Colon (tissue), 2 donors: Measurements from ENCODE around the gene ACVR2B.

ENCODE experiments used
- FAIRE-seq: peaks from 2 replicates; lab custom pipeline; 2012; peaks lifted over from hg19 to GRCh38; lab: Jason Lieb, UNC
- donor health status: control.
- donor health status: control.

ACVR2B gene

GRCh38 chr3:38488949-38489348, 35.3 kb downstream of the ACVR2B start:
- no peak for FAIRE-seq

GRCh38 chr3:38489766-38490165, 36.1 kb downstream of the ACVR2B start:
- FAIRE-seq: no peak

DNA sequence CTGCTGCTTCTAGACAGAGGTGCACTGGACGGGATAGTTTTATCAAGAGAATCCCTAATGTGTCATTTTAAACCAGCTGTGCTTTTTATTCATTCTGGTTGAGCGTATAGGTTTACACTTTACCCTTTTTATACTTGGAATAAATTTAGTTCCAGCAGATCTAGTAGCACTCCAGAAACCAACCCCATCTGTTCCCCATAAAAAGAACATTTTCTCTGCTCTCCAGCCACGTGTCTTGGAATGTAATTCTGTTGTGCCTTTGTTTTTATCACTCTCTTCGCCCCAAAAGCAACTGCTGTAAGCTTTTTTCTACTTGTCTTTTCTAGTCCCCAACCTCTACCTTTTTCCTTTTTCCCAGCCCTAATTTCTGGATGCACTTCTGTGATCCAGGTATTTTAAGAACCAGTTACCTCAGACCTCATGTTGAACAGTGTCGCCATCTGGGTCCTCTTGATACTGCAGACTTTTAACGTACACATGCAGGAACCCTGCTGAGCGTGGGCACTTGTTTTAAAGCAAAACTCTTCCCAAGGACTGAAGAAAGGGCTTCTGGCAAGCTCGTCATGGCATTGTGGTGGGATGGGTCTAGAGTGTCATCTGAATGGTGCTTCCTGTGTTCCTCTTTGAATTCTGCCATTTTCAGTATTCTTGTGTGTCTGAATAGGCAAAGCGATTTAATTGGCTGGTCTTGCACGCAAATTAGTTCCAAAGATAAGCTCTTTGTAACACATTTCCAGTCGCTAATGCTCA, 36.8 kb downstream of the ACVR2B start:
- FAIRE-seq: no peak

DNA sequence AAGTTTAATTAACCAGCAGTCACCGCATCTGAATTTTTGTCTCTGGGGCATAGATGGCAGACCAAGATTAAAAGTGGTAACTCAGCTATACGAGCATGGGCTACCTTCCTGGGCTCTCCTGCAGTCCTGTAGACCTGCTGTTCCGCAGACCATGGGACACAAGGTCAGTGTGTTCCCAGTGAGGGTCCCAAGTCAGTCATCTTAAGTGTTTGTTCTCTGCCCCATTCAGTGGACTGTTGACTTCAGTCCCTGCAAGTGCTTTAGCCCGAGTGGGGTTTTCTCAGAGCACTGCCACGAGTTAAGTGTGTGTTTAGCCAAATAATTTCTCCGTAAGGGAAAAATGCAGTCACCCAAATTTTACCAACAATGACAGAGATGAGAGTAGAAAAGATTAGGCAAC, 37.5 kb downstream of the ACVR2B start:
- FAIRE-seq: no peak

DNA sequence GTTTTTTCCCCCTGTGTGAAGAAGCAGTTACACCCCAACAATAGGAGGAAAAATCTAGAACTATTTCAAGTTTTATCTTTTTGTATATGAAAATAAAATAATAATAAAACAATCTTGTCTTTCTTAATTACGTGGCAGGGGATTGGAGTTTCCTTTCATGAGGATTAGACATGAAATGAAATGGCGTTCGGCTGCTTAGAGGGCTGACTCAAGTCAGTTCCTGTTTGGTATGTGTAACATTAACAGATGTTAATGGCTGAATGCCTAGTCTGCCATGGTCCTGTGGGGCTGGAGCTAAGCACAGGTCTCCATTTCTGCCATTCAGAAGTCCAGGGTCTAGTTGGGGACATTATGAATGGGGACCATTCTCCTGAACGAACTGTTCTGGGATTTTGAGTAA, 39.3 kb downstream of the ACVR2B start:
- no peak for FAIRE-seq

GRCh38 chr3:38496131-38496910, 42.6 kb downstream of the ACVR2B start, which contains the start of gene EXOG:
TSS of gene EXOG (plus strand) at chr3:38496340. CDS start at chr3:38496368, 28 bp downstream.
- FAIRE-seq: no peak

- no peak for FAIRE-seq
Measured at GRCh38 chr3:38497031-38497430, 43.3 kb downstream of the ACVR2B start.

DNA sequence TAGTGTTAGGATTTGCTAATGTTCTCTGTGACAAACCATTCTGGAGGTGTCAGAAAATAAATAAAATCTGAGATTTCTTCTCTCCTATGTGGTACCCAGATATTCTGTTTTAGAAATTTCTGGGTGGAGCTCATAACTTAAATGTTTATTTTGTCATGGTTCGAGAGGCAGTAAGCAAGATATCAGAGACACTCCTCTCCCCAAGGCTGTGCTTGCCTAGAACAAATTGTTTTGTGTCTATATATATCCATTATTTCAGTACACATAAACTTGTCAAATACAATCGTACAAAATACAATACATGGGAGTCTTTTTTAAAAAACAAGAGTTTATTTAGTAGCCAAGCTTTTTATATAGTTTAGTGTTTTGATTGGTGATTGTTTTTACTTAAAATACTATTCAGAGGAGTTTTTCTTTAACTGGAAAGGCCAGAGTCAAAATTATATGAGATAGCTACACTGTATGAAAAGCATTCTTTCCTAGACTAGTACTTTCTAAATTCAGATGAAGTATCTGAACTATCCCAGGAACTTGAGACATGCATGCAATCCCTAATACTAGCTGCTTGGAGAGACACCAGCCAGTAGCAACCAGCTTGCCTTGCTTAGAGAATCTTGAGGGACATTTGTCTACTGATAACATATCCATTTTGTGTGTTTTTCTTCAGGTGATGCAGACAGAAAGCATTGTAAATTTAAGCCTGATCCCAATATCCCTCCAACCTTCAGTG, 47.2 kb downstream of the ACVR2B start:
- no peak for FAIRE-seq

- no peak for FAIRE-seq
Measured at GRCh38 chr3:38507120-38507519, 53.4 kb downstream of the ACVR2B start.

- FAIRE-seq: no peak
Measured at GRCh38 chr3:38509732-38510131, 56.0 kb downstream of the ACVR2B start.

DNA sequence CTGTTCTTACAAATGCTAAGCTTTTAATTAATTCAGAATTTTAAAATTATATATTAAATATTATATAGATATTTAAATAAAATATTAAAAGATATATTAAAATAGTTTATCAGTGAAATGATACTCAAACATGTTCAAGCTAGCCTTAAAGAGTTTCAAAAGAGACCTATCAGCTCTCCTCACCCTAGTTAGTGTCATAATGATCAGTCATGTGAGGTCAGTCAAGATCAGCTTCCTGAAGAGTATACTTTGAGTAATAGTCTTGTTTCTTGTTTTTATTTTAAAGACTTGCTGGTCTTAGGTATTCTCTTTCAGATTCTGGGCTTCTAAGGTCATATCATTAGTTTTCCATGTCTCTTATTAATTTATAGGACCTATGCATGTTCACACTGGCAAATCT, 56.9 kb downstream of the ACVR2B start:
- no peak for FAIRE-seq

GRCh38 chr3:38511546-38511945, 57.9 kb downstream of the ACVR2B start:
- FAIRE-seq: no peak

DNA sequence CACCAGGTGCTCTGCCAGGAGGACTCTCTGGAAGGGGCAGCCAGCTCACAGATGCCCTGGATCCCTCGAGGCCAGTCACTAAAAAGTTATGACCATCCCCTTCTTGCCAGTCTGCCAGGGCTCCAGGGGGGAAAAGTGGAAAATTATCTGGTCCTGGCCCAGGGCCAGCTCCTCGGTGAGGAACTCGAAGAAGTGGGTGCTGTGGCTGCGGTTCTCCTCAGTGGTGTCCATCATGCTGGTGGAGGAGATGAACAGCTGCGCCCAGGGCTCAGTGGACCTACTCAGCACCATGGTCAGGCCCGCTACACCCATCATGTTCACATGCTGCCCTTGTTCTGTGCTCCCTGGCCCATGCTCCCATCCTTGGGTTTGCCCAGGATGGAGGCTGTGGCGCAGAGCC, 61.7 kb downstream of the ACVR2B start:
- FAIRE-seq: no peak

DNA sequence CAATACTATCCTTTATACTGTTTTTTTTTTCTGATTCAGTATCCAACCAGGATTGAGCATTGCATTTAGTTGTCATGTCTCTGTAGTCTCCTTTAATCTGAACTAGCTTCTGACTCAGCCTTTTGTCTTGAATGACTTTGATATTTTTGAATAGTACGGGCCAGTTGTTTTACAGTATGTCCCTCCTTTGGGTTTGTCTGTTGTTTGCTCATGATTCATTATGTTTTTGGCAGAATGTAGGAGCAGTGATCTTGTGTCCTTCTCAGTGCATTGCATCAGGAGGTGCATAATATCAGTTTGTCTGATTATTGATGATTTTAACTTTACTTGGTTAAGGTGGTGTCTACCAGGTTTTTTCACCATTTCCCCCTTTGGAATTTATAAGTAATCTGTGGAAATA, 63.0 kb downstream of the ACVR2B start:
- no peak for FAIRE-seq

DNA sequence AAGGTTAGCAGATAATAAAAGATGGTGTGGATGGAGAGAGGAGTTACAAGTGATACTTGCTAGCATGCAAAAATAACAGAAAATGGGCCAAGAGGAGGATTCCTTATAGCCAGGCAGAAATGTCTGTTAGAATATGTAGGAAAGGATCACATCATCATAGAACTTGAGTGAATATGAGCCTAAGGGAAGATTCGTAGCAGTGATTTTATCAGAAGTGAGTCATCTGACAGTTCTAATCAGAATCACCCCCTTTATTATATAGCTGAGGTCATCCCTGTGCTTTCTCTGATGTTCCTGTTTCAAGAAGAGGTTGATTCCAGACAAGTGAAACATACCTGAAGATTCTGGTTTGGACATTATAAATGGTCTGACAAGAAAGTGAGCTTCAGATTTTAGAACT, 65.3 kb downstream of the ACVR2B start:
- no peak for FAIRE-seq

DNA sequence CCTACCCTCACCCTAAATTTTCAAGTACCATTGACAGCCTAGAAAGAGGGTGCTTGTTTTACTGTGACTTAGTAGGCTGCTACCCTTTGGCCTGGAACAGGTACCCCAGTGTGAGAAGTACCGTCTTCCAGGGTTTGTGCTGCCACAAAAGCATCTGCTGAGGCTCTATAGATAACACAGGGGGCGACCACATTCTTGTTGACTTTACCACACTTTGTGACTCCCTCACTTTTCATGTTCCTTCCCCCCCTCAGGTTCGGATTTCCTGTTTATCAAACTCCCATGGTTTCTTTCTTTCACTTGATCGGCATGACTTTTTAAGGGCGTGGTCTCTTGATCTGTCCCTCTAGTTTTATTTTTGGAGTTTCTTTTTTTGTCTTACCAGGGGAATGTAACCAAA, 66.0 kb downstream of the ACVR2B start:
- no peak for FAIRE-seq

GRCh38 chr3:38521391-38521987, 67.8 kb downstream of the ACVR2B start:
- FAIRE-seq: no peak

- FAIRE-seq: no peak
Measured at GRCh38 chr3:38522002-38522401, 68.3 kb downstream of the ACVR2B start.

DNA sequence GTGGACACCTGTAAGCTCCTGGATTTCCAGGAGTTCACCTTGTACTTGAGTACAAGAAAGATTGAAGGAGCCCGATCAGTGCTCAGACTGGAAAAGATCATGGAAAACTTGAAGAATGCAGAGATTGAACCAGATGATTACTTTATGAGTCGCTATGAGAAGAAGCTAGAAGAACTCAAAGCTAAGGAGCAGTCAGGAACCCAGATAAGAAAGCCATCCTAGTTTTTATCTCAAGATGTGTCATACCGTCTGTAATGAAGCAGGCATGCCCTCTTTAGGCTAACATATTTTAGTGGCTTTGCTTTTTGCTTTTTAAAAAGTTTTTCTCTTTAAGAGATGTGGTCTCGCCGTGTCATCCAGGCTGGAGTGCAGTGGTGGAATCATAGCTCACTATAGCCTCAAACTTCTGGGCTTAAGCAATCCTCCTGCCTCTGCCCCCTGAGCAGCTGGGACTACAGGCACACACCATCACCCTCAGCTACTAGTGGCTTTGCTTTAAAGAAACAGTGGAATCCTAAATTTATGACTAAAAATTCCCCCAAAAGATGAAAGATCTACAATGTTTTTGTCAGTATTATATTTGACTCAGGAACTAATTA, 70.5 kb downstream of the ACVR2B start:
- no peak for FAIRE-seq

- FAIRE-seq: no peak
Measured at GRCh38 chr3:38526792-38527191, 73.1 kb downstream of the ACVR2B start.

GRCh38 chr3:38528457-38528856, 74.8 kb downstream of the ACVR2B start:
- FAIRE-seq: no peak

DNA sequence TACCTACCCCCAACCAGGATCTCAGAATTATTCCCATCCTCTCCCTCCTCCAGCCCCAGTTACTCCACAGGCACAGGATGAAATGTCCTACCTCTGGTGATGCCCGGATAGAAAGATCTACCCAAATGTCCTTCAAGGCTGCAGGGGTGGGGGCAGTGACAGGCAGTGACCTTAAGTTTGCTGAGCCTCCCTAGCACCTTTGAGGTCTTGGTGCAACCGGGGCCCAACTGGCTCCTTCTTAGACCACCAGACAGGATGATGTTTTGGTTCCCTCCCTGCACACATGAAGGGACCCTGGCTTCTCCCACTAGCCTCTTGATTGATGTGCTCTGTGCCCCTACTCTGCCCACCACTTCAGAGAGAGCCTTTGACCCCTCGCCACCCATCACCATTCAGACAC, 78.8 kb downstream of the ACVR2B start:
- FAIRE-seq: no peak
